Heart right ventricle (tissue), 16 donors: ENCODE measurements around the gene SAA4. TPM values are rescaled to one million over a fixed set of nuclear protein-coding genes. Genes with fewer than 3 reads are reported as not detected.
A peak's percentile ranks its signal among the peaks of the same experiment; 100 is the strongest.
"Not testable (repeated sequence)": the region's sequence is repeated elsewhere in the genome, so short reads cannot be mapped to it uniquely, and the experiment has no call there.

ENCODE experiments used
- ATAC-seq, 8 donors: fragments of 200-7000 bp; cut with Tn5 transposase; one replicate each; pipeline ENCODE4 v1.9.1; 2020; ENCODE audit warnings: mild to moderate bottlenecking in 8 of 8, moderate library complexity in 8 of 8, moderate number of reproducible peaks in 1 of 8
- DNase-seq, 2 donors: peaks; one replicate each; pipeline ENCODE4 v3.0.0-alpha.2; 2020
- H3K27ac ChIP-seq, 10 donors: fragments of 200-600 bp; sonication (generic) in 2 of 10; one replicate each; pipeline versions ENCODE4 v1.5.0 to v1.8.0; 2020 to 2022; ENCODE audit warnings: mild to moderate bottlenecking in 3 of 10
- H3K27me3 ChIP-seq, 7 donors: fragments of 200-600 bp; one replicate each; pipeline ENCODE4 v1.8.0; 2021 to 2022; ENCODE audit warnings: mild to moderate bottlenecking in 2 of 7
- H3K36me3 ChIP-seq, 9 donors: fragments of 200-600 bp; sonication (generic) in 1 of 9; one replicate each; pipeline versions ENCODE4 v1.5.0 to v1.8.0; 2020 to 2022; ENCODE audit warnings: mild to moderate bottlenecking in 2 of 9
- H3K4me1 ChIP-seq, 9 donors: fragments of 200-600 bp; sonication (generic) in 1 of 9; one replicate each; pipeline versions ENCODE4 v1.5.0 to v1.8.0; 2020 to 2022; ENCODE audit warnings: mild to moderate bottlenecking in 4 of 9
- H3K4me3 ChIP-seq, 10 donors: fragments of 200-600 bp; sonication (generic) in 2 of 10; one replicate each; pipeline versions ENCODE4 v1.5.0 to v1.8.0; 2020 to 2022; ENCODE audit warnings: mild to moderate bottlenecking in 7 of 10, moderate library complexity in 2 of 10
- H3K9me3 ChIP-seq, 11 donors: fragments of 200-600 bp in 10 of 11; sonication (generic) in 2 of 11; one replicate each; pipeline versions ENCODE4 v1.5.0 to v1.8.0; 2013 to 2022; ENCODE audit warnings: mild to moderate bottlenecking in 2 of 11, control low read depth in 1 of 11, moderate library complexity in 1 of 11
- WGBS, 2 donors: extraction: QIAGEN DNeasy Blood & Tissue Kit; methylation state at CpG; one replicate each; pipeline ENCODE4 v1.1.7; 2013; ENCODE audit warnings: inconsistent platforms in 1 of 2; 5-methylcytosine and 5-hydroxymethylcytosine counted together
- intact Hi-C, 10 donors: fragments of 100-400 bp; cut with DNase I; formaldehyde crosslinking; loops; one replicate each; pipeline versions ENCODE4 v1.11.1 to v1.14.2; 2022
- polyA plus RNA-seq, 2 donors: library from polyadenylated mRNA; stranded (reverse); fragments of 200-250 nt; gene quantifications; one replicate each; pipeline ENCODE4 v1.2.3, GENCODE V29; 2013
- total RNA-seq, 10 donors: library from RNA; stranded (reverse); fragmentation: NEBNext Ultra II Directional in 3 of 10; extraction: Animal tissue kit (Norgen Biotek cat#: 25700) in 3 of 10; gene quantifications; one replicate each; pipeline versions ENCODE4 v1.2.1 to v1.2.4, GENCODE V29; 2021 to 2023
- TF ChIP-seq, protein P1 (sequence below), 9 donors: fragments of 200-600 bp; sonication (generic) in 2 of 9; IDR thresholded peaks; one replicate each; pipeline versions ENCODE4 v1.5.0 to v1.8.0; 2021 to 2022; ENCODE audit warnings: antibody characterized with exemption in 9 of 9, mild to moderate bottlenecking in 5 of 9, moderate library complexity in 1 of 9
- donor health status: Arrhythmogenic right ventricular cardiomyopathy.
- donor health status: ischemic (EF 13 %, LVEDD 7.1; RV severe dilation, severe dysfunction).
- donor health status: healthy with polysubstance abuse.
- donor health status: DM: no; HTN: yes; CAD: no.
- donor health status: DM: no; HTN: no; CAD: no.
- donor health status: ischemic (EF 25% LVEDD 6.9; RV normal size, moderate dysfunction).
- donor health status: ischemic (EF 25% LVEDD 5.7; RV mildly dilated, moderate dysfunction).
- donor health status: healthy.
- donor health status: DM: yes; HTN: yes; CAD: no.
- donor health status: Ischemic cardiomyopathy.
- donor health status: ischemic (EF 35%, LVEDD 5.7; RV mildly dilated, moderate dysfunction).
- donor health status: nonischemic (EF 11% LVEDD 7.7; RV severe dilation, severe dysfunction).
- donor health status: DM: yes; HTN: yes; CAD: no.
- donor health status: PGD.
- donor health status: ischemic (EF 29% LVEDD 5.4; RV normal size, mild dysfunction).
- donor health status: nonischemic (EF 23%, LVEDD 6.1; RV moderate dilation, normal function).

SAA4 gene
- total and polyA plus RNA-seq, 12 donors: not detected

DNA sequence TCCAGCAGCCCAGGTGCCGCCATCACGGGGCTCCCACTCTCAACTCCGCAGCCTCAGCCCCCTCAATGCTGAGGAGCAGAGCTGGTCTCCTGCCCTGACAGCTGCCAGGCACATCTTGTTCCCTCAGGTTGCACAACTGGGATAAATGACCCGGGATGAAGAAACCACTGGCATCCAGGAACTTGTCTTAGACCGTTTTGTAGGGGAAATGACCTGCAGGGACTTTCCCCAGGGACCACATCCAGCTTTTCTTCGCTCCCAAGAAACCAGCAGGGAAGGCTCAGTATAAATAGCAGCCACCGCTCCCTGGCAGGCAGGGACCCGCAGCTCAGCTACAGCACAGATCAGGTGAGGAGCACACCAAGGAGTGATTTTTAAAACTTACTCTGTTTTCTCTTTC, 29.3 kb upstream of the SAA4 start, which contains the start of gene SAA1:
Gene SAA1, plus strand, starts transcription at position 316 of the 400 bp plus-strand sequence. CDS start 624 bp downstream, outside the sequence.
- TF ChIP-seq, protein P1, sequence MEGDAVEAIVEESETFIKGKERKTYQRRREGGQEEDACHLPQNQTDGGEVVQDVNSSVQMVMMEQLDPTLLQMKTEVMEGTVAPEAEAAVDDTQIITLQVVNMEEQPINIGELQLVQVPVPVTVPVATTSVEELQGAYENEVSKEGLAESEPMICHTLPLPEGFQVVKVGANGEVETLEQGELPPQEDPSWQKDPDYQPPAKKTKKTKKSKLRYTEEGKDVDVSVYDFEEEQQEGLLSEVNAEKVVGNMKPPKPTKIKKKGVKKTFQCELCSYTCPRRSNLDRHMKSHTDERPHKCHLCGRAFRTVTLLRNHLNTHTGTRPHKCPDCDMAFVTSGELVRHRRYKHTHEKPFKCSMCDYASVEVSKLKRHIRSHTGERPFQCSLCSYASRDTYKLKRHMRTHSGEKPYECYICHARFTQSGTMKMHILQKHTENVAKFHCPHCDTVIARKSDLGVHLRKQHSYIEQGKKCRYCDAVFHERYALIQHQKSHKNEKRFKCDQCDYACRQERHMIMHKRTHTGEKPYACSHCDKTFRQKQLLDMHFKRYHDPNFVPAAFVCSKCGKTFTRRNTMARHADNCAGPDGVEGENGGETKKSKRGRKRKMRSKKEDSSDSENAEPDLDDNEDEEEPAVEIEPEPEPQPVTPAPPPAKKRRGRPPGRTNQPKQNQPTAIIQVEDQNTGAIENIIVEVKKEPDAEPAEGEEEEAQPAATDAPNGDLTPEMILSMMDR (IDR thresholded peaks at IDR 0.05): no peak
- peak in 1 of 8 donors; percentile 45 for ATAC-seq
- no peak for DNase-seq
- Histone ChIP-seq H3K9me3 (no peaks in the 10 kb centered on the region), H3K4me3 (no peak within 1 kb of the TSS), H3K27me3 (no peaks in the 10 kb centered on the region), H3K4me1 (peaks cover 0 to 7% (median 0%) of the 10 kb centered on the region in 9 donors), H3K36me3 (no peaks in the 10 kb centered on the region), H3K27ac (no peak within 1 kb of the TSS)
- intact Hi-C loops: no loop called here
- 58 to 61% methylated on average over 8 of the region's 8 CpGs for WGBS, 2 donors

DNA sequence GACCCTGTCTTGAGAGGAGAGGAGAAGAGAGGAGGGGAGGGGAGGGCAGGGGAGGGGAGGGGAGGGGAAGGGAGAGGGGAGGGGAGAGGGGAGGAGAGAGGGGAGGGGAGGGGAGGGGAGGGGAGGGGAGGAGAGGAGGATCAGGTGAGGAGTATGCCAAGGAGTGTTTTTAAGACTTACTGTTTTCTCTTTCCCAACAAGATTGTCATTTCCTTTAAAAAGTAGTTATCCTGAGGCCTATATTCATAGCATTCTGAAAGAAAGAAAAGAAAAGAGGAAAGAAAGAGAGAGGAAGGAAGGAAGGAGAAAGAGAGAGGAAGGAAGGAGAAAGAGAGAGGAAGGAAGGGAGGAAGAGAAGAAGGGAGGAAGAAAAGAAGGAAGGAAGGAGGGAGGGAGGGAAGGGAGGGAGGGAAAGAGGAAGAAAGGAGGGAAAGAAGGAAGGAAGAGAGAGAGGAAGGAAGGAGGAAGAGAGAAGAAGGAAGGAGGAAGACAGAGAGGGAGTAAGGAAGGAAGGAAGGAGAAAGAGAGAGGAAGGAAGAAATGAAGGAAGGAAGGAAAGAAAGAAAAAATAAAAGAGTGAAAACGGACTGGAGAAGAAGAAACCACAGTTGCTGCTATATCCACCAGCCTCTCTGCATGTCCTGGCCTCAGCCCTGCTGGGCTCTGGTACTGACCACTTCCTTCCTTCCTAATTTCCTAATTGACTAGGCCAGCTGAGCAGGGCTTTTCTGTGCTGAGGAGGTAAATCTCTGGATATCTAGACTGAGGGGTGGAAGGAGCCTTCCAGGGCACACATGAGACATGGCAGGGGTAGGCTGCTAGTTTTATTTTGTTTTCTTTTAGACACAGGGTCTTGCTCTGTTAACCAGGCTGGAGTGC, 28.3 kb upstream of the SAA4 start:
- ATAC-seq (no peak), DNase-seq (no peak)
- intact Hi-C loops: no loop called here
- Histone ChIP-seq H3K4me3 (no peak overlapping the region), H3K27ac (no peak overlapping the region), H3K36me3 (no peaks in the 10 kb centered on the region), H3K4me1 (peaks cover 0 to 7% (median 0%) of the 10 kb centered on the region in 9 donors), H3K27me3 (peaks cover 0 to 3% (median 0%) of the 10 kb centered on the region in 7 donors), H3K9me3 (no peaks in the 10 kb centered on the region)
- TF ChIP-seq, protein P1 (IDR thresholded peaks at IDR 0.05): no peak
- WGBS, 2 donors: 59 to 94% methylated on average over 1 of the region's 1 CpG

DNA sequence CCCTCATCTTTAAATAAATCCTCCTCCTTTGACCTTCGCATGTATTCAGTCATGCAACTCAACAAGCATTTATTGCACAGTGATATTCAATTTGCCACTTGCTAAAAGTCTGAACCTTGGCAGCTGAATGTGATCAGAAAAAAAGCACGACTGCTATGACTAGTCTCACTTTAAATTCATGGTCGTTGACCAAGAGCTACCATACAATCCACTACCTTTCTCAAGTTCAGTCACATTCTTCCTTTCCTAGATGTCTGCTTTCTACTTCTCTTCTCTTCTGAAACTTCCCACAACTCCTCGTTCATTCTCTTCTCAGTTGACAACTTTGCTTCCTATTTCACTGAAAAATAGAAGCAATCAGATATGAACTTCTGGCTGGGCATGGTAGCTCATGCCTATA, 27.4 kb upstream of the SAA4 start:
- ATAC-seq: no peak
- TF ChIP-seq, protein P1 (IDR thresholded peaks at IDR 0.05): no peak
- Histone ChIP-seq H3K4me1 (peaks cover 0 to 7% (median 0%) of the 10 kb centered on the region in 9 donors), H3K9me3 (no peaks in the 10 kb centered on the region), H3K27me3 (peaks cover 0 to 3% (median 0%) of the 10 kb centered on the region in 7 donors), H3K4me3 (no peak overlapping the region), H3K36me3 (no peaks in the 10 kb centered on the region), H3K27ac (no peak overlapping the region)
- DNase-seq: no peak
- intact Hi-C loops: no loop called here
- WGBS, 2 donors: 76 to 83% methylated on average over 4 of the region's 4 CpGs

DNA sequence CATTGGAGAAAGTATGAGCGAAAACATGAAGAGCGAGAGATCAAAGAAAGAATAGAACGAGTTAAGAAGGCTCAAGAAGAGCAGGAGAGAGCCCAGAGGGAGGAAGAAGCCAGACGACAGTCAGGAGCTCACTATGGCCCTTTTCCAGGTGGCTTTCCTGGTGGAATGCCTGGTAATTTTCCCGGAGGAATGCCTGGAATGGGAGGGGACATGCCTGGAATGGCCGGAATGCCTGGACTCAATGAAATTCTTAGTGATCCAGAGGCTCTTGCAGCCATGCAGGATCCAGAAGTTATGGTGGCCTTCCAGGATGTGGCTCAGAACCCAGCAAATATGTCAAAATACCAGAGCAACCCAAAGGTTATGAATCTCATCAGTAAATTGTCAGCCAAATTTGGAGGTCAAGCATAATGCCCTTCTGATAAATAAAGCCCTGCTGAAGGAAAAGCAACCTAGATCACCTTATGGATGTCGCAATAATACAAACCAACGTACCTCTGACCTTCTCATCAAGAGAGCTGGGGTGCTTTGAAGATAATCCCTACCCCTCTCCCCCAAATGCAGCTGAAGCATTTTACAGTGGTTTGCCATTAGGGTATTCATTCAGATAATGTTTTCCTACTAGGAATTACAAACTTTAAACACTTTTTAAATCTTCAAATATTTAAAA, 26.2 kb upstream of the SAA4 start:
- H3K4me3 ChIP-seq, ATAC-seq, intact Hi-C loops, H3K36me3 ChIP-seq, H3K27me3 ChIP-seq, H3K9me3 ChIP-seq, H3K4me1 ChIP-seq, DNase-seq, H3K27ac ChIP-seq: not testable (repeated sequence)
- WGBS, 2 donors: 60 to 63% methylated on average over 8 of the region's 8 CpGs
